Testis (tissue), 3 donors: ENCODE measurements around the gene TRPM2. TPM values are rescaled to one million over a fixed set of nuclear protein-coding genes. Genes with fewer than 3 reads are reported as not detected.

Source experiments
- DNase-seq: peaks from one replicate; pipeline ENCODE4 v3.0.0-alpha.2; 2019
- H3K27ac ChIP-seq, 2 donors: fragments of 200-600 bp; sonication (generic); one replicate each; pipeline ENCODE4 v1.5.1; 2019
- H3K27me3 ChIP-seq: fragments of 200-600 bp; sonication (generic); one replicate; pipeline ENCODE4 v1.5.1; 2019
- H3K36me3 ChIP-seq: fragments of 200-600 bp; sonication (generic); one replicate; pipeline ENCODE4 v1.5.1; 2017; ENCODE audit warnings: low read depth; ENCODE audit errors: missing control alignments
- H3K4me1 ChIP-seq: fragments of 200-600 bp; sonication (generic); one replicate; pipeline ENCODE4 v1.5.1; 2019
- H3K4me3 ChIP-seq, 2 donors: fragments of 200-600 bp; sonication (generic); one replicate each; pipeline ENCODE4 v1.5.1; 2017 to 2019
- H3K9me3 ChIP-seq: fragments of 200-600 bp; sonication (generic); one replicate; pipeline ENCODE4 v1.5.1; 2017
- POLR2A ChIP-seq: fragments of 450-650 bp; IDR thresholded peaks from one replicate; pipeline ENCODE4 v1.6.1; 2017; ENCODE audit warnings: antibody characterized with exemption, mild to moderate bottlenecking, moderate library complexity
- WGBS, 2 donors: methylation state at CpG; one replicate each; pipeline ENCODE4 v1.1.5; 2018; 5-methylcytosine and 5-hydroxymethylcytosine counted together
- intact Hi-C: fragments of 100-400 bp; cut with DNase I; formaldehyde crosslinking; loops from one replicate; pipeline ENCODE4 v1.15.1; 2023; ENCODE audit warnings: low total_unique reads
- polyA plus RNA-seq: library from polyadenylated mRNA; stranded (reverse); fragments of 350-450 nt; fragmentation: Illumina TruSeq; extraction: RNeasy Lipid Tissue Mini Kit (QIAGEN cat#74804); gene quantifications from one replicate; pipeline ENCODE4 v1.2.3, GENCODE V29; 2014; ENCODE audit warnings: low read depth, low replicate concordance; ENCODE audit not compliant: insufficient read depth
- total RNA-seq, 2 donors: library from RNA; depleted of rRNA; stranded (reverse); fragments of >200 nt; gene quantifications; one replicate each; pipeline ENCODE4 v1.2.3, GENCODE V29; 2016
- TF ChIP-seq, protein P1 (sequence below), 3 experiments: fragments of 450-650 bp in 2 of 3; fragments of 200-600 bp in 1 of 3; sonication (generic) in 1 of 3; IDR thresholded peaks; one replicate each; pipeline ENCODE4 v1.5.1; 2016 to 2019; ENCODE audit warnings: antibody characterized with exemption in 3 of 3, mild to moderate bottlenecking in 2 of 3, moderate library complexity in 1 of 3

TRPM2 gene
- total and polyA plus RNA-seq, 3 donors from 2014 or later: 3.0 to 4.9 (median 3.9) TPM

DNA sequence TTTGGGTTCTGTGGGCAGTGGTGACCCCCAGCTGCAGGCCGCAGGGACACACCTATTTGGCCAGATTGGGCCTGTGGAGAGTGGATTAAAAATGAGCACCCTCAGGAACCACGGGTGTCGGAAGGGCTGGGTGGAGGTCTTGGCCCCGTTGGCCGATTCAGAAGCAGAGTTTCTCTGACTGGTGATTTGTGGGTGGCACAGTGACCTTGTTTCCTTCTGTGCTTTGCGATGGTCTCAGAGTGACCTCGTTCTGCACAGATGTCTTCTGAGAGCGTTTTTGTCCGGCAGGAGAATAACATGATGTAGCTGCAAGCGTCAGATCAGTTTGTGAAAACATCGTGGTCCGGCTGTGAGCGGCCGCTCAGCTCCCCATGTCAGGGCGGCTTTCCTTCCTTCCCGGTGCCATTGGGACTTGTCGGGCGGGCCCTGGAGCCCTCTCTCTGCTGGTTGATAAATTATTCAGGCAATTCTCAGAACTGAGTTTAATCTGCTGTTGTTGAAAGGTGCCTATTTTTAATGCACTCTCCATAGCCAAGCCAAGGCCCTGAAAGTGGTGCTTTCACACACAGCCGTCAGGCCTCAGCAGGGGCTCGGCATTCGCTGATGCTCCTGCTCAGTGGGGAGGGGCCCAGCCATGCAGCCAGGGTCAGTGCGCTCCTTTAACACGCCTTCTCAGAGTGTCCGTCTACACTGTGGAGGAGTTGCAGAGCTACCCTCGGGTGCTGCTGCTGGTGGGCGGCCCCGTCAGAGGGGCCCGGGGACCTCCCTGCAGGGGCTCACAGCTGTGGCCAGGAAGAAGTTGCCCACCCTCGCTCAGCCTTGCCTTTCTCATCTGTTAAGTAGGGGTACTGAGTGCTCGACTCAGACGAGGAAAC, 26.8 kb downstream of the TRPM2 start:
- intact Hi-C loops: no loop called here
- Histone ChIP-seq H3K36me3 (no peaks in the 10 kb centered on the region), H3K4me3 (no peak overlapping the region), H3K4me1 (no peaks in the 10 kb centered on the region), H3K27me3 (no peaks in the 10 kb centered on the region), H3K27ac (no peak overlapping the region), H3K9me3 (no peaks in the 10 kb centered on the region)
- DNase-seq: peak; percentile 12
- WGBS, 2 donors: 43 to 58% methylated on average over 18 to 25 of the region's 31 CpGs
- TF ChIP-seq POLR2A: no peak
- TF ChIP-seq, protein P1, sequence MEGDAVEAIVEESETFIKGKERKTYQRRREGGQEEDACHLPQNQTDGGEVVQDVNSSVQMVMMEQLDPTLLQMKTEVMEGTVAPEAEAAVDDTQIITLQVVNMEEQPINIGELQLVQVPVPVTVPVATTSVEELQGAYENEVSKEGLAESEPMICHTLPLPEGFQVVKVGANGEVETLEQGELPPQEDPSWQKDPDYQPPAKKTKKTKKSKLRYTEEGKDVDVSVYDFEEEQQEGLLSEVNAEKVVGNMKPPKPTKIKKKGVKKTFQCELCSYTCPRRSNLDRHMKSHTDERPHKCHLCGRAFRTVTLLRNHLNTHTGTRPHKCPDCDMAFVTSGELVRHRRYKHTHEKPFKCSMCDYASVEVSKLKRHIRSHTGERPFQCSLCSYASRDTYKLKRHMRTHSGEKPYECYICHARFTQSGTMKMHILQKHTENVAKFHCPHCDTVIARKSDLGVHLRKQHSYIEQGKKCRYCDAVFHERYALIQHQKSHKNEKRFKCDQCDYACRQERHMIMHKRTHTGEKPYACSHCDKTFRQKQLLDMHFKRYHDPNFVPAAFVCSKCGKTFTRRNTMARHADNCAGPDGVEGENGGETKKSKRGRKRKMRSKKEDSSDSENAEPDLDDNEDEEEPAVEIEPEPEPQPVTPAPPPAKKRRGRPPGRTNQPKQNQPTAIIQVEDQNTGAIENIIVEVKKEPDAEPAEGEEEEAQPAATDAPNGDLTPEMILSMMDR (IDR thresholded peaks at IDR 0.05): no peak

DNA sequence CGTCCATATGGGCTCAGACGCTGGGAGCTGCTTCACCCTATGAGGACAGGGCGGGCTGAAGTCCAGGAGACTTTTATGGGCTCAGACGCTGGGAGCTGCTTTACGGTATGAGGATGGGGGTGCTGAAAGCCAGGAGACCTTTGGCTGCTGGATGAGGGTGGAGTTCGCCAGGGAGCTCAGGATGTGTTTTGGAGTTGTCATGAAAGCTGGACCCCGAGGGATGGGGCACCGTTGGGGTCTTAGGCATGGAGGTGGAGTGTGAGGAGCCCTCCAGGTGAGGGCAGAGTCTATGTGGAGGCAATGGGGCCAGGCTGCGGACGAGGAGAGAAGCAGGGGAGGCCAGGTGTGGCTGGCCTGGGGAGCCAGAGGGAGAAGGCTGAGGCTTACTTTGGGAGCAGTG, 27.5 kb downstream of the TRPM2 start:
- Histone ChIP-seq H3K36me3 (no peaks in the 10 kb centered on the region), H3K9me3 (no peaks in the 10 kb centered on the region), H3K4me3 (no peak overlapping the region), H3K4me1 (no peaks in the 10 kb centered on the region), H3K27me3 (no peaks in the 10 kb centered on the region), H3K27ac (no peak overlapping the region)
- WGBS, 2 donors: 76 to 81% methylated on average over 7 to 10 of the region's 10 CpGs
- peak; percentile 9 for DNase-seq
- TF ChIP-seq, protein P1 (IDR thresholded peaks at IDR 0.05): no peak
- TF ChIP-seq POLR2A: no peak
- intact Hi-C loops: no loop called here

DNA sequence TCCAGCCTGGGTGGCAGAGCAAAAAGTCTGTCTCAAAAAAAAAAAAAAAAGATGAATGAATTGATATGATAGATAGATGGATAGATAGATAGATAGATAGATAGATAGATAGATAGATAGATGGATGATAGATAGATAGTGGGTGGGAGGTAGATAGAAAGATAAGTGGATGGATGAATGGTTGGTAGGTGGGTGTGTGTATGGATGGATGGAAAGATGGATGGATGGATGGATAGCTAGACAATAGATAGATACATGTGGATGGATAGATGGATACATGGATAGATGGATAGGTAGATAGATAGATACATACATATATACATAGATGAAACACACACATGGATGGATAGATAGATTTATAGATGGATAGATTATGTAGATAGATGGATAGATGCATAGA, 28.5 kb downstream of the TRPM2 start:
- Histone ChIP-seq H3K4me1 (no peaks in the 10 kb centered on the region), H3K27ac (no peak overlapping the region), H3K4me3 (no peak overlapping the region), H3K9me3 (no peaks in the 10 kb centered on the region), H3K27me3 (no peaks in the 10 kb centered on the region), H3K36me3 (no peaks in the 10 kb centered on the region)
- intact Hi-C loops: no loop called here
- no peak for DNase-seq
- no peak for TF ChIP-seq POLR2A
- TF ChIP-seq, protein P1 (IDR thresholded peaks at IDR 0.05): no peak

DNA sequence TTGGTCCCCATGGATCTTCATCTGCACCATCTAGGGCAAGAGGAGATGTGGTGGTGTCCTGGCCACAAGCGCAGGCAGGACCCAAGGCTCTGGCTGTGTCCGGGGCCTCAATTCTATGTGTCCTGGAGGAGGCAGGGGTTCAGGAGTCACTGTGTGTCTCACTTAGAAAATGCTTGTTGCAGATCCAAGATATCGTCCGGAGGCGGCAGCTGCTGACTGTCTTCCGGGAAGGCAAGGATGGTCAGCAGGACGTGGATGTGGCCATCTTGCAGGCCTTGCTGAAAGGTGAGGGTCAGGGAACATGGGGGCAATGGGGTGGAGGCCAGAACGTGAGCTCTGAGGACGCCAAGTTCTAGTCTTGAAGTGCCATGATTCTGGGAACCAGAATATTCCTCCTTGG, 29.1 kb downstream of the TRPM2 start:
- intact Hi-C loops: no loop called here
- Histone ChIP-seq H3K9me3 (no peaks in the 10 kb centered on the region), H3K27ac (no peak overlapping the region), H3K4me3 (no peak overlapping the region), H3K4me1 (no peaks in the 10 kb centered on the region), H3K27me3 (no peaks in the 10 kb centered on the region), H3K36me3 (no peaks in the 10 kb centered on the region)
- DNase-seq: peak; percentile 8
- 90 to 92% methylated on average over 6 to 9 of the region's 9 CpGs for WGBS, 2 donors
- TF ChIP-seq POLR2A: no peak
- TF ChIP-seq, protein P1 (IDR thresholded peaks at IDR 0.05): no peak

DNA sequence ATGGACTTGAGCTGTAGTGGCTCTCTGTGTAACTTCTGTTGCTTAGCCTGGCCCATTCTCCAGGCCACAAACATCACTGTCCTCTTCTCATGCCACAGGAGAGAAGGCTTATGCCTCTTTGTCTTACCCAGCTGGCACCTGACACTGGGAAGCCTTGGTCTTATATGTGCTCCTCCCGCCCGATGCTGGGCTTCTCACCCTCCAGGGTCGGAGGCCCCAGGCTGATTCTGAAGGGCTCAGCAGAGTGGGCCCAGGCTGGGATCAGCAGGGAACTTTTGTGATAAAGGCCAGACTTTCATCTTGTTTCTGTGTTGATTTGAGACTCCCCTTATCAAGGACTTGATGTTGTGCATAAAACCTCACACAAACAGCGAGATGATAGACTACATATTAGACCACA, 29.8 kb downstream of the TRPM2 start:
- TF ChIP-seq POLR2A: no peak
- TF ChIP-seq, protein P1 (IDR thresholded peaks at IDR 0.05): no peak
- Histone ChIP-seq H3K4me3 (no peak overlapping the region), H3K9me3 (no peaks in the 10 kb centered on the region), H3K36me3 (no peaks in the 10 kb centered on the region), H3K27me3 (no peaks in the 10 kb centered on the region), H3K27ac (no peak overlapping the region), H3K4me1 (no peaks in the 10 kb centered on the region)
- DNase-seq: no peak
- 85% methylated on average over 4 of the region's 4 CpGs for WGBS, 2 donors
- intact Hi-C loops: no loop called here
